ENCODE measurements around the gene ITPK1. TPM values are rescaled to one million over a fixed set of nuclear protein-coding genes. Genes with fewer than 3 reads are reported as not detected.

Gene ITPK1
- total and polyA plus RNA-seq, 10 of the 15 experiments (the other 5 are each of a cell fraction or from before 2014, with no cell fraction given): 1.3 to 73.2 (median 27.0) TPM

DNA sequence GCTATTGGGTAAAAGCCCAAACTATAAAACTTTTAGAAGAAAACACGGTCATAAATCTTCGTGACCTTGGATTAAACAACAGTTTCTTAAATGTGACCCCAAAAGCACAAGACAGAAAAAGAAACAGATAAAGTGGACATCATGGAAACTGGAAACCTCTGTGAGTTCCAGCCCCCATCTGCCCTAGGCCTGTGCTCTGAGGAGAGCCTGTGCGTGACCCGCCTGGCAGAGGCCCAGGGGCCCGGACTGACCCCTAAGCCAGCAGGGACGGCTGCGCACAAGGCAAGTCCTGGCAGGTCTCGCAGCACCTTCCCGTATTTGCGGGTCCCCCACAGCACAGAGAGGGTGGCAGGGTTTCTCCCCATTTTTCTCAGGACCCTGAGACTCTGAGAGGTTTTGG is 116.8 kb downstream of the ITPK1 start (continued):
- TF ChIP-seq, protein P1, sequence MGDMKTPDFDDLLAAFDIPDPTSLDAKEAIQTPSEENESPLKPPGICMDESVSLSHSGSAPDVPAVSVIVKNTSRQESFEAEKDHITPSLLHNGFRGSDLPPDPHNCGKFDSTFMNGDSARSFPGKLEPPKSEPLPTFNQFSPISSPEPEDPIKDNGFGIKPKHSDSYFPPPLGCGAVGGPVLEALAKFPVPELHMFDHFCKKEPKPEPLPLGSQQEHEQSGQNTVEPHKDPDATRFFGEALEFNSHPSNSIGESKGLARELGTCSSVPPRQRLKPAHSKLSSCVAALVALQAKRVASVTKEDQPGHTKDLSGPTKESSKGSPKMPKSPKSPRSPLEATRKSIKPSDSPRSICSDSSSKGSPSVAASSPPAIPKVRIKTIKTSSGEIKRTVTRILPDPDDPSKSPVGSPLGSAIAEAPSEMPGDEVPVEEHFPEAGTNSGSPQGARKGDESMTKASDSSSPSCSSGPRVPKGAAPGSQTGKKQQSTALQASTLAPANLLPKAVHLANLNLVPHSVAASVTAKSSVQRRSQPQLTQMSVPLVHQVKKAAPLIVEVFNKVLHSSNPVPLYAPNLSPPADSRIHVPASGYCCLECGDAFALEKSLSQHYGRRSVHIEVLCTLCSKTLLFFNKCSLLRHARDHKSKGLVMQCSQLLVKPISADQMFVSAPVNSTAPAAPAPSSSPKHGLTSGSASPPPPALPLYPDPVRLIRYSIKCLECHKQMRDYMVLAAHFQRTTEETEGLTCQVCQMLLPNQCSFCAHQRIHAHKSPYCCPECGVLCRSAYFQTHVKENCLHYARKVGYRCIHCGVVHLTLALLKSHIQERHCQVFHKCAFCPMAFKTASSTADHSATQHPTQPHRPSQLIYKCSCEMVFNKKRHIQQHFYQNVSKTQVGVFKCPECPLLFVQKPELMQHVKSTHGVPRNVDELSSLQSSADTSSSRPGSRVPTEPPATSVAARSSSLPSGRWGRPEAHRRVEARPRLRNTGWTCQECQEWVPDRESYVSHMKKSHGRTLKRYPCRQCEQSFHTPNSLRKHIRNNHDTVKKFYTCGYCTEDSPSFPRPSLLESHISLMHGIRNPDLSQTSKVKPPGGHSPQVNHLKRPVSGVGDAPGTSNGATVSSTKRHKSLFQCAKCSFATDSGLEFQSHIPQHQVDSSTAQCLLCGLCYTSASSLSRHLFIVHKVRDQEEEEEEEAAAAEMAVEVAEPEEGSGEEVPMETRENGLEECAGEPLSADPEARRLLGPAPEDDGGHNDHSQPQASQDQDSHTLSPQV (IDR thresholded peaks at IDR 0.05): no peak

DNA sequence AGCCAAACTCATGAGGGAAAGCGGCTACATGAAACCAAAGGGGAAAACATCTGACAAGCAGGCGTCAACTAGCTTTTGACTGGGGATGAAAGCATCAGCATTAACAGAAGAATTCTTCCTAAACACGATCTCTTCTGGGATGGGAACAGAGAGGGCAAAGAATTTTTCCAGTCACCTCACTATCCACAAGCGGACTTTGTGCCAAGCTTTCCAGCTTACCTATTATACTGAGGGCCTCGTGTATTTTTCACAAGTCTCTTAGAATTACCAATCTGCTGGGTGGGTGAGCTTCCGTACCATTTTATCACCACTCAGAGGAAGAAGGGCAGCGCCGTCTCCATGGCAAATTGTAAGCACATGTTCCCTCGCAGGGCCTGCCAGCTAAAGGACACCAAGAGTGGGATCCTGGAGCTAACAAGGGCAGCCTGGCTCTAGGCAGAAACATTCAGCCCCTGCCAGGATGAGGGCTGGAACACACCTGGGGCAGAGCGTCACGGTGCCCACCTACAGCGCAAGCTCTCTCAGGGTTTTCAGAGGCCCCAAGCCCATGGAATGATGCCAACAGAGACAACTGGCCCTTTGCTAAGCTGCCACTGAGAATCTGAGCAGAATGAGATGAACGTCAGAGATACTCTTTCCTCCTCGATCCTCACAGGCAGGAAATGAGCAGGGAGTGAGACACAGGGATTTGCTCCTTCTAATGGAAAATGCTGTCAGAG is 118.2 kb downstream of the ITPK1 start:
- Histone ChIP-seq H3K79me2 (ENCODE audit: control insufficient read depth, insufficient read depth, low read length) (no peaks in the 10 kb centered on the region), H3K4me2 (ENCODE audit: control insufficient read depth, insufficient read depth) (no peak overlapping the region), H3K27me3 (replicated peaks in 1 of 2; ENCODE audit: control insufficient read depth in 2 of 2, insufficient read depth in 2 of 2, low read length in 1 of 2) (no peaks in the 10 kb centered on the region), H3K9ac (ENCODE audit: control insufficient read depth, insufficient read depth, low read length) (no peak overlapping the region), H3K4me1 (ENCODE audit: control insufficient read depth, insufficient read depth, low read length) (no peaks in the 10 kb centered on the region), H3K4me3 (no peak overlapping the region), H3K27ac (ENCODE audit: control insufficient read depth, insufficient read depth) (no peak overlapping the region), H2AFZ (ENCODE audit: control insufficient read depth, low read depth, low read length) (no peak overlapping the region), H3K9me3 (replicated peaks; ENCODE audit: control insufficient read depth, insufficient read depth, low read length) (no peaks in the 10 kb centered on the region), H4K20me1 (ENCODE audit: control insufficient read depth, insufficient read depth) (no peaks in the 10 kb centered on the region), H3K36me3 (ENCODE audit: control insufficient read depth in 2 of 2, insufficient read depth in 2 of 2, low read length in 1 of 2) (peaks cover 2 to 13% of the 10 kb centered on the region in 2 experiments; a peak in 3 of 4 replicates)
- intact Hi-C loops (cut with micrococcal nuclease; ENCODE audit: unreplicated experiment): no loop called here
- no peak for TF ChIP-seq KAT2A (conservative IDR thresholded peaks at IDR 0.05; ENCODE audit: control insufficient read depth, low read depth, low read length)
- TF ChIP-seq HCFC1 (IDR thresholded peaks at IDR 0.05; ENCODE audit: low read length): no peak
- DNase-seq (ENCODE audit: low read depth, low spot score) (no peak), ATAC-seq (no peak), FAIRE-seq (no peak)
- ChIA-PET CTCF (no interaction called here), POLR2A (no interaction called here), RAD21 (ENCODE audit: unreplicated experiment) (no interaction called here), SMC1A (ENCODE audit: uncharacterized antibody, unreplicated experiment) (no interaction called here)
- in situ Hi-C loops (cut with MboI): no loop called here
- WGBS (ENCODE audit: insufficient coverage, insufficient replicate concordance, low lambda C conversion rate, missing lambda C conversion rate): 80% methylated on average over 14 of the region's 14 CpGs
- BruUV-seq (replicated peaks): no TSS peak

Measured in GM12878 (cell line).